Stimulated activated CD4-positive, alpha-beta T cell treated with anti-CD3 and anti-CD28 coated beads, Interleukin-1b, Interleukin-23, amount 100 ng/mL, for 24 hours (primary cell): ENCODE measurements around the gene ZFP36L2.

ENCODE experiments used
- DNase-seq, 4 experiments: peaks; one replicate each; pipeline ENCODE4 v3.0.0-alpha.2; 2020; ENCODE audit warnings: low read depth in 4 of 4, low spot score in 1 of 4

The ZFP36L2 gene

GRCh38 chr2:43224131-43224570 lies 2.3 kb downstream of the ZFP36L2 start:
- peak; percentile 21 to 64 (median 53) for DNase-seq

GRCh38 chr2:43223521-43224001 lies 2.8 kb downstream of the ZFP36L2 start:
- DNase-seq: no peak

- DNase-seq: no peak
Observed at GRCh38 chr2:43222475-43223309, 3.7 kb downstream of the ZFP36L2 start.

GRCh38 chr2:43221763-43222474 lies 4.5 kb downstream of the ZFP36L2 start:
- peak in 1 of 4 experiments; percentile 52 for DNase-seq

GRCh38 chr2:43221124-43221762 lies 5.2 kb downstream of the ZFP36L2 start:
- no peak for DNase-seq

- no peak for DNase-seq
Observed at GRCh38 chr2:43220760-43221123, 5.7 kb downstream of the ZFP36L2 start.

GRCh38 chr2:43220229-43220751 lies 6.1 kb downstream of the ZFP36L2 start:
- DNase-seq: no peak

GRCh38 chr2:43219383-43220228 lies 6.8 kb downstream of the ZFP36L2 start:
- DNase-seq: peak; percentile 30 to 66 (median 52)

- DNase-seq: peak in 1 of 4 experiments; percentile 23
Observed at GRCh38 chr2:43218702-43219382, 7.6 kb downstream of the ZFP36L2 start.

- DNase-seq: no peak
Observed at GRCh38 chr2:43218155-43218701, 8.2 kb downstream of the ZFP36L2 start.

- no peak for DNase-seq
Observed at GRCh38 chr2:43217228-43218154, 8.9 kb downstream of the ZFP36L2 start.

GRCh38 chr2:43216629-43217028 lies 9.8 kb downstream of the ZFP36L2 start:
- DNase-seq: no peak

- DNase-seq: no peak
Observed at GRCh38 chr2:43215673-43216255, 10.6 kb downstream of the ZFP36L2 start.

- DNase-seq: no peak
Observed at GRCh38 chr2:43214253-43214652, 12.2 kb downstream of the ZFP36L2 start.

- DNase-seq: no peak
Observed at GRCh38 chr2:43212931-43213330, 13.5 kb downstream of the ZFP36L2 start.

GRCh38 chr2:43212216-43212835 lies 14.1 kb downstream of the ZFP36L2 start:
- no peak for DNase-seq

- no peak for DNase-seq
Observed at GRCh38 chr2:43210467-43211303, 15.7 kb downstream of the ZFP36L2 start.
